Measurements from ENCODE around the gene MMP13.
"Not testable (repeated sequence)": the region's sequence is repeated elsewhere in the genome, so short reads cannot be mapped to it uniquely, and the experiment has no call there.

MMP13 gene

DNA sequence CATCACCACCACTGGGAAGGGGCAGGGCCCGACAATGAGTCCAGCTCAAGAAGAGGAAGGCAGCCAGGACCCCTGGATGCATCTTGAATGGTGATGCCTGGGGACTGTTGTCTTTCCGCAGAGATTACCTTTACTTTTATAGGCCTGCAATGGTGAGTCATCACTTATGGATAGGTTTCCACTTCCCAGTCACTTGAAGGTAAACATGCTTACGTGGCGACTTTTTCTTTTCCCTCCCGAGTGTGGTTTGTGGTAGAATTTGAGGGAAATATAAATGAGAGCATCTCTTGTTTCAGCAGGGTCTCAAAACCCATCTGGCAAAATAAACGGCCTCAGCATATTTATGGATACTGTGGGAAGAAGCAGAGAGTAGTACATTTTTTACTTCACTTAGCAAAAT, at the start of gene MMP13:
Gene MMP13 (minus strand): TSS at position 109 of the 400 bp plus-strand sequence. CDS start 27 bp downstream, at position 82.
- TF ChIP-seq, protein P1, sequence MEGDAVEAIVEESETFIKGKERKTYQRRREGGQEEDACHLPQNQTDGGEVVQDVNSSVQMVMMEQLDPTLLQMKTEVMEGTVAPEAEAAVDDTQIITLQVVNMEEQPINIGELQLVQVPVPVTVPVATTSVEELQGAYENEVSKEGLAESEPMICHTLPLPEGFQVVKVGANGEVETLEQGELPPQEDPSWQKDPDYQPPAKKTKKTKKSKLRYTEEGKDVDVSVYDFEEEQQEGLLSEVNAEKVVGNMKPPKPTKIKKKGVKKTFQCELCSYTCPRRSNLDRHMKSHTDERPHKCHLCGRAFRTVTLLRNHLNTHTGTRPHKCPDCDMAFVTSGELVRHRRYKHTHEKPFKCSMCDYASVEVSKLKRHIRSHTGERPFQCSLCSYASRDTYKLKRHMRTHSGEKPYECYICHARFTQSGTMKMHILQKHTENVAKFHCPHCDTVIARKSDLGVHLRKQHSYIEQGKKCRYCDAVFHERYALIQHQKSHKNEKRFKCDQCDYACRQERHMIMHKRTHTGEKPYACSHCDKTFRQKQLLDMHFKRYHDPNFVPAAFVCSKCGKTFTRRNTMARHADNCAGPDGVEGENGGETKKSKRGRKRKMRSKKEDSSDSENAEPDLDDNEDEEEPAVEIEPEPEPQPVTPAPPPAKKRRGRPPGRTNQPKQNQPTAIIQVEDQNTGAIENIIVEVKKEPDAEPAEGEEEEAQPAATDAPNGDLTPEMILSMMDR (IDR thresholded peaks at IDR 0.05; ENCODE audit: low read depth, low read length) = no peak
- no peaks in the 10 kb centered on the region for H3K27me3 ChIP-seq (ENCODE audit: insufficient read depth, low read depth, severe bottlenecking)
- no peaks in the 10 kb centered on the region for H3K9me3 ChIP-seq (ENCODE audit: severe bottlenecking)
- H3K36me3 ChIP-seq = no peaks in the 10 kb centered on the region
- H3K27ac ChIP-seq = no peak within 1 kb of the TSS
- no peak within 1 kb of the TSS for H3K4me3 ChIP-seq (ENCODE audit: low read depth, low read length)
- no peak for DNase-seq

DNA sequence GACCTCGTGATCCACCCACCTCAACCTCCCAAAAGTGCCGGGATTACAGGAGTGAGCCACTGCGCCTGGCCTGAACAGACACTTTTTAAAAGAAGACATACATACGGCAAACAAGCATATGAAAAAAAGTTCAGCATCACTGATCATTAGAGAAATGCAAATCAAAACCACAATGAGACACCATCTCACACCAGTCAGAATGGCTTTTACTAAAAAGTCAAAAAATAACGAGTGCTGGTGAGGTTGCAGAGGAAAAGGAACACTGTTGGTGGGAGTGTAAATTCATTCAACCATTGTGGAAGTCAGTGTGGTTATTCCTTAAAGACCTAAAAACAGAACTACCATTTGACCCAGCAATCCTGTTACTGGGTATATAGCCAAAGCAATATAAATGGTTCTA, 48.7 kb upstream of the MMP13 start:
- not testable (repeated sequence) for H3K27me3 ChIP-seq (ENCODE audit: insufficient read depth, low read depth, severe bottlenecking); H3K36me3 ChIP-seq; H3K27ac ChIP-seq; H3K9me3 ChIP-seq (ENCODE audit: severe bottlenecking); DNase-seq; H3K4me3 ChIP-seq (ENCODE audit: low read depth, low read length)

DNA sequence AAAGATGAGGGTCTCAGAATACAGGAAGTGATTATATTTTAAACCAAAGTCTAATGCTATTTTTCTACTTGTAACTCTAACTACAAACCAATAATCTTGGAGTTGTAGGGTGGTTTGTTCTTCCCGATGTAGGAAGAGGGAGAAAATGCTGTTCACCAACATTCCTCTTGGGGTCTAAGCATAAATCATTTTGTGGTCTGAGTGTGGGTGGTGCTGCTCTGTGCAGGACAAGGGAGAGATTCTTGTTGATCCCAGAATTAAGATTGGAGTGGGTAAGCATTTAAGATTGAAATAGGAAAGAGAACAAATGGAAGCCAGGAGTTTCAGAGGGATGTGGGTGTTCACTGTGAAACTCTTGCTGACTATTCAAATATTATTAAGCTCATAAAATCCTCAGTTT, 38.6 kb upstream of the MMP13 start:
- no peaks in the 10 kb centered on the region for H3K9me3 ChIP-seq (ENCODE audit: severe bottlenecking)
- no peak overlapping the region for H3K27ac ChIP-seq
- DNase-seq = no peak
- TF ChIP-seq, protein P1 (IDR thresholded peaks at IDR 0.05; ENCODE audit: low read depth, low read length) = no peak
- H3K36me3 ChIP-seq = no peaks in the 10 kb centered on the region
- H3K4me3 ChIP-seq (ENCODE audit: low read depth, low read length) = no peak overlapping the region
- no peaks in the 10 kb centered on the region for H3K27me3 ChIP-seq (ENCODE audit: insufficient read depth, low read depth, severe bottlenecking)

DNA sequence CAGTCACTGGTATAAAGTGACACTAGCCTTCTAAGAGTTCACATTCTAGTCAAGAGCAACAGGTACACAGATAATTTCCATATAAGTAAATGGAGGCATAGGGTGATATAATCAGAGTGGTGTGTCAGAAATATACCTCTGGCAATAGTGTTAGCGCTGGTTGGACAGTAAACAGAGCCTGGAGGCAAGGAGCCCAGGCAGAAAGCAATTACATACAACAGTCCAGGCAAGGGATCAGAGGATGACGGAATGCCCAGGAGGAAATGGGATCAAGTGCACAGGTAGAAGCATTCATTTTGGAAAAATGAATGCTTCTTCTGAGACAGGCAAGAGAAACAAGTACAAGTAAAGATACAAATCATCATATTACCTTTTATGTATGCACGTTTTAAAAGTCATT, 36.2 kb upstream of the MMP13 start:
- no peak overlapping the region for H3K4me3 ChIP-seq (ENCODE audit: low read depth, low read length)
- H3K27ac ChIP-seq = no peak overlapping the region
- no peaks in the 10 kb centered on the region for H3K9me3 ChIP-seq (ENCODE audit: severe bottlenecking)
- TF ChIP-seq, protein P1 (IDR thresholded peaks at IDR 0.05; ENCODE audit: low read depth, low read length) = no peak
- no peaks in the 10 kb centered on the region for H3K36me3 ChIP-seq
- DNase-seq = no peak
- H3K27me3 ChIP-seq (ENCODE audit: insufficient read depth, low read depth, severe bottlenecking) = no peaks in the 10 kb centered on the region

DNA sequence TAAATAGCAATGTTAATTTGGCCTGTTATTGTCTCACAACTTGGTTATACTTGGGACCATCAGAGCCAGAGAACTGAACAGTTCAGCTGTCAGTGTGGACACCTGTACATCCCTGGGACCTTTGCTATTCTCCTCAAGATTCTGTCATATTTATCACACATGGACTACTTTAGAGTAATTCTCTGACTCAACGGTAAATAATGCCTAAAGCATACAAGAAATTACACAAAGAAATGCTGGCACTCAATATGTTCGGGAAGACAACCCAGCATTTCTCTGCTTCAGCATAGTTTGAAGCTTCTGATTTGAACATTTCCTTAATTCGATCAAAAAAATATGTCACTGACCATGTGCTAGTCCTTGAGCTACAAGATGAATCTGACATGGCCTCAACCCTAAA, 34.6 kb upstream of the MMP13 start:
- no peaks in the 10 kb centered on the region for H3K27me3 ChIP-seq (ENCODE audit: insufficient read depth, low read depth, severe bottlenecking)
- TF ChIP-seq, protein P1 (IDR thresholded peaks at IDR 0.05; ENCODE audit: low read depth, low read length) = no peak
- no peak for DNase-seq

DNA sequence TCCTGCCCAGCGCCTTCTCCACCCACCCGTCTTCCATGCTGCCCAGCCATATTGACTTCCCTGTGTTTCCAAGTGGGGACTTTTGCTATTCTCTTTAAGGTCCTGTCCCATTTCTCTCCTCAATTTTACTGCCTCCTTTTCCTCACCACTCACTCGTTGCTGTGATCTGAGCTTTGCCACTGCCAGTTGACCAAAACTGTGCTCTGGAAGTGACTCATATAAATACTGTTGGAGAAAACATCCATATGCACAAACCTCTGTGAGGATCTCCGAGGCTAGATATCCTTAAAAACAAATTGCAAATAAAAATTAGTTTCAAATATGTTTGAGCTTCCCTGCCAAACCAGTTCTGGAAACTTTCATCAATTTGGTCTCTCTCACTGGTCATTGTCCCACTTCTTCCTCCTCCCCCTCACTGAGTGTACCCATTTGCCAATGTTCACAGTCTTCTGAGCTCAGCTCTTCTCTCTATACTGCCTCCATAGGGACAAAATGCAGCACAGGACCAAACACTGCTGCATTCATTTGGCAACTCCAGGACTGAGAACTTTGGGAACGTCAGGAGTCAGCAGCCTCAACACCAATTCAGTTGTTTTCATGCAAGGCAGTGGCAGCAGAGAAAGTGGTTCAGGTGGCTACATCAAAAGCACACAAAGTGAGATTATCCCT, 34.0 kb upstream of the MMP13 start:
- Histone ChIP-seq H3K9me3 (ENCODE audit: severe bottlenecking) (no peaks in the 10 kb centered on the region), H3K36me3 (no peaks in the 10 kb centered on the region), H3K4me3 (ENCODE audit: low read depth, low read length) (no peak overlapping the region), H3K27ac (no peak overlapping the region), H3K27me3 (ENCODE audit: insufficient read depth, low read depth, severe bottlenecking) (no peaks in the 10 kb centered on the region)
- TF ChIP-seq, protein P1 (IDR thresholded peaks at IDR 0.05; ENCODE audit: low read depth, low read length) = no peak
- no peak for DNase-seq

More for the DNA sequence above, 34.6 kb upstream of the MMP13 start:
- H3K9me3 ChIP-seq (ENCODE audit: severe bottlenecking) = no peaks in the 10 kb centered on the region
- H3K36me3 ChIP-seq = no peaks in the 10 kb centered on the region
- H3K27ac ChIP-seq = no peak overlapping the region
- no peak overlapping the region for H3K4me3 ChIP-seq (ENCODE audit: low read depth, low read length)

Measured in WERI-Rb-1 (cell line).